Astrocyte (in vitro differentiated cells and primary cell): ENCODE data around the gene CD40LG. TPM values are rescaled to one million over a fixed set of nuclear protein-coding genes. Genes with fewer than 3 reads are reported as not detected.

Experiments
- DNase-seq: peaks from one replicate; pipeline ENCODE4 v3.0.0-alpha.2; 2010; ENCODE audit warnings: low read depth
- FAIRE-seq: peaks from 2 replicates; lab custom pipeline; 2011; peaks lifted over from hg19 to GRCh38; lab: Jason Lieb, UNC
- H2AFZ ChIP-seq: 2 replicates; pipeline ENCODE4 v1.6.0; 2012; ENCODE audit warnings: low read depth, low read length, inconsistent platforms
- H3K27ac ChIP-seq: 2 replicates; pipeline ENCODE4 v1.5.1; 2011; ENCODE audit warnings: low read depth, low read length, inconsistent platforms
- H3K27me3 ChIP-seq: 2 replicates; pipeline ENCODE4 v1.6.0; 2011; ENCODE audit warnings: low read length, inconsistent platforms; ENCODE audit not compliant: insufficient read depth
- H3K36me3 ChIP-seq: 2 replicates; pipeline ENCODE4 v1.5.1; 2011; ENCODE audit warnings: low read length, inconsistent platforms; ENCODE audit not compliant: insufficient read depth
- H3K4me1 ChIP-seq: 2 replicates; pipeline ENCODE4 v1.5.1; 2011; ENCODE audit warnings: low read length, inconsistent platforms; ENCODE audit not compliant: insufficient read depth
- H3K4me2 ChIP-seq: 2 replicates; pipeline ENCODE4 v1.6.0; 2012; ENCODE audit warnings: low read length, inconsistent platforms
- H3K4me3 ChIP-seq: 2 replicates; pipeline ENCODE4 v1.5.1; 2011; ENCODE audit warnings: low read depth, mild to moderate bottlenecking, low read length, inconsistent platforms; ENCODE audit not compliant: insufficient read depth
- H3K79me2 ChIP-seq: 2 replicates; pipeline ENCODE4 v1.6.0; 2012; ENCODE audit warnings: mild to moderate bottlenecking, low read length, inconsistent platforms; ENCODE audit not compliant: insufficient read depth
- H3K9ac ChIP-seq: 2 replicates; pipeline ENCODE4 v1.6.0; 2012; ENCODE audit warnings: mild to moderate bottlenecking, low read length, inconsistent platforms
- H3K9me3 ChIP-seq: 2 replicates; pipeline ENCODE4 v1.5.1; 2012; ENCODE audit warnings: low read depth, mild to moderate bottlenecking, low read length, inconsistent platforms; ENCODE audit not compliant: insufficient read depth
- H4K20me1 ChIP-seq: 2 replicates; pipeline ENCODE4 v1.6.0; 2012; ENCODE audit warnings: low read length, inconsistent platforms; ENCODE audit not compliant: insufficient read depth
- H3K27ac Mint-ChIP-seq: one replicate; pipeline ENCODE4 v1.8.0; 2021; ENCODE audit warnings: mild to moderate bottlenecking, mixed read lengths; ENCODE audit not compliant: unreplicated experiment
- H3K27me3 Mint-ChIP-seq: one replicate; pipeline ENCODE4 v1.8.0; 2021; ENCODE audit warnings: low read depth, mixed read lengths; ENCODE audit not compliant: unreplicated experiment
- H3K36me3 Mint-ChIP-seq: one replicate; pipeline ENCODE4 v1.8.0; 2021; ENCODE audit warnings: low read depth, mixed read lengths; ENCODE audit not compliant: unreplicated experiment
- H3K4me1 Mint-ChIP-seq: one replicate; pipeline ENCODE4 v1.8.0; 2021; ENCODE audit warnings: low read depth, mixed read lengths; ENCODE audit not compliant: unreplicated experiment
- H3K4me3 Mint-ChIP-seq: one replicate; pipeline ENCODE4 v1.8.0; 2021; ENCODE audit warnings: mild to moderate bottlenecking, moderate library complexity, mixed read lengths; ENCODE audit not compliant: unreplicated experiment
- H3K9me3 Mint-ChIP-seq: one replicate; pipeline ENCODE4 v1.8.0; 2021; ENCODE audit warnings: mild to moderate bottlenecking, mixed read lengths; ENCODE audit not compliant: unreplicated experiment
- EZH2 ChIP-seq: IDR thresholded peaks from 2 replicates; pipeline ENCODE4 v1.6.1; 2012; ENCODE audit warnings: mild to moderate bottlenecking, low read length, inconsistent platforms; ENCODE audit not compliant: insufficient read depth
- total RNA-seq: library from RNA; stranded (reverse); gene quantifications from 2 replicates; pipeline ENCODE4 v1.2.1, GENCODE V29; 2021
- TF ChIP-seq, protein P1 (sequence below): IDR thresholded peaks from 2 replicates; pipeline ENCODE4 v1.5.1; 2011; ENCODE audit warnings: low read depth, mild to moderate bottlenecking, inconsistent platforms, low read length, moderate library complexity; ENCODE audit not compliant: insufficient read depth

The CD40LG gene
- total RNA-seq, 1 donor from 2014 or later: not detected

DNA sequence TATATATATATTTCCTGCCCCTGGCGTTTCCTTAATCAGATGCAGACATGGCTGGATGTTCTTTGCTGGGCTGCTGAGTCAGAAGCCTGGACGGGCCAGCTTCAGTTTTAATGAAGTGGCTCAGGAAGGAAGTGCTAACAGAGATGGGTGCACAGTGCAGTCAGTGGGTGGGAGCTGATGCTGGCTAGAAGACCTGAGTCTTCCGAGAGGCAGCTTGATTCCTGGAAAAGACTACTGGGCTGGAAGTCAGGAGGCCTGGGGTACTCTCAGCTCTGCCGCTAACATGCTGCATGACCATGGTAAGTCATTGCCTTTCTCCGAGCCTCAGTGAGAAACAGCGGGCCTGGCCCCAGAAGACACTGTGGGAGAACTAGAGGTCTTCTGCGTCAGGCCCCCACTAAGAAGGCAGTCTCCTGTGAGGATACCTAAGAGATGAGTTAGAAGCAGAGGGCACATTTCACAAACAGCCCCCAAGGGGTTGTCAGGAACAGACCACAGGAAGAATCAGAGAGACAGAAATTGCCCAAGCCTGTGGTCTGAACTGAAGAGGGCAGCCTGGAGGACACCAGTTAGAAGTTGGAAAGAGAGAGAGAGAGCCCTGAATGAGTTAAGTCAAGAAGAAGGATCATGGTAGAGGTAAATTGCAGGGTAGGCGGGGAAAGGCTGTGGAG, 8.3 kb upstream of the CD40LG start:
- peaks cover 3% of the 10 kb centered on the region for H3K27me3 Mint-ChIP-seq
- no peaks in the 10 kb centered on the region for H3K79me2 ChIP-seq
- no peak overlapping the region for H3K27ac ChIP-seq
- no peaks in the 10 kb centered on the region for H3K36me3 ChIP-seq
- DNase-seq (no peak), FAIRE-seq (no peak)
- H3K4me1 ChIP-seq: no peaks in the 10 kb centered on the region
- H3K9ac ChIP-seq: no peak overlapping the region
- peaks cover 2% of the 10 kb centered on the region for H3K4me1 Mint-ChIP-seq
- H3K4me2 ChIP-seq: no peak overlapping the region
- H3K9me3 ChIP-seq: no peaks in the 10 kb centered on the region
- H2AFZ ChIP-seq: no peak overlapping the region
- H3K27me3 ChIP-seq: no peaks in the 10 kb centered on the region
- no peak overlapping the region for H3K27ac Mint-ChIP-seq
- H4K20me1 ChIP-seq: no peaks in the 10 kb centered on the region
- H3K9me3 Mint-ChIP-seq: no peaks in the 10 kb centered on the region
- H3K4me3 Mint-ChIP-seq: no peak overlapping the region
- H3K4me3 ChIP-seq: no peak overlapping the region
- no peak for TF ChIP-seq EZH2
- TF ChIP-seq, protein P1, sequence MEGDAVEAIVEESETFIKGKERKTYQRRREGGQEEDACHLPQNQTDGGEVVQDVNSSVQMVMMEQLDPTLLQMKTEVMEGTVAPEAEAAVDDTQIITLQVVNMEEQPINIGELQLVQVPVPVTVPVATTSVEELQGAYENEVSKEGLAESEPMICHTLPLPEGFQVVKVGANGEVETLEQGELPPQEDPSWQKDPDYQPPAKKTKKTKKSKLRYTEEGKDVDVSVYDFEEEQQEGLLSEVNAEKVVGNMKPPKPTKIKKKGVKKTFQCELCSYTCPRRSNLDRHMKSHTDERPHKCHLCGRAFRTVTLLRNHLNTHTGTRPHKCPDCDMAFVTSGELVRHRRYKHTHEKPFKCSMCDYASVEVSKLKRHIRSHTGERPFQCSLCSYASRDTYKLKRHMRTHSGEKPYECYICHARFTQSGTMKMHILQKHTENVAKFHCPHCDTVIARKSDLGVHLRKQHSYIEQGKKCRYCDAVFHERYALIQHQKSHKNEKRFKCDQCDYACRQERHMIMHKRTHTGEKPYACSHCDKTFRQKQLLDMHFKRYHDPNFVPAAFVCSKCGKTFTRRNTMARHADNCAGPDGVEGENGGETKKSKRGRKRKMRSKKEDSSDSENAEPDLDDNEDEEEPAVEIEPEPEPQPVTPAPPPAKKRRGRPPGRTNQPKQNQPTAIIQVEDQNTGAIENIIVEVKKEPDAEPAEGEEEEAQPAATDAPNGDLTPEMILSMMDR: no peak
- no peaks in the 10 kb centered on the region for H3K36me3 Mint-ChIP-seq

DNA sequence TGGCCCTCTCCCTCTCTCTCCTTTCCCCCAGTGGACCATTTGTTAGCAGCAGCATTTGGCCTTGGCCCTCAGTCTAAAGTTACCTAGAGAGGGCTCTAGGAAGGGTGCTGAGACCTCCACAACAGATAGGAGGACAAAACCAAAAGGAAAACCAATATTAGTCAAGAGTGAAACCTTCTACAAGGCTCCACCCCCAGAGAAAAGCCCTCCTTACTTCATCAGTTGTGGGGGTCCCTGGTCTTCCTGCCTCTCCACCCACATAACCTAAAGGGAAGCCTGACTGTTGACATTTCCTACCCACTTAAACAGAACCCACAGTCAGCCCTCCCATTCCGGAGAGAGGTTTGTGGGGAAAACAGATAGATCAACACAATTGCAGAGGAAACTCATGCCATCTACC, 4.7 kb upstream of the CD40LG start:
- no peak for FAIRE-seq
- no peaks in the 10 kb centered on the region for H3K36me3 Mint-ChIP-seq
- H3K4me3 Mint-ChIP-seq: no peak overlapping the region

More for the DNA sequence above, 4.7 kb upstream of the CD40LG start:
- Mint-ChIP-seq H3K27ac (no peak overlapping the region), H3K9me3 (peaks cover 3% of the 10 kb centered on the region), H3K4me1 (no peaks in the 10 kb centered on the region), H3K27me3 (peaks cover 1% of the 10 kb centered on the region)
- Histone ChIP-seq H2AFZ (no peak overlapping the region), H3K4me1 (no peaks in the 10 kb centered on the region), H4K20me1 (no peaks in the 10 kb centered on the region), H3K79me2 (no peaks in the 10 kb centered on the region), H3K36me3 (no peaks in the 10 kb centered on the region), H3K9ac (no peak overlapping the region), H3K4me3 (no peak overlapping the region), H3K4me2 (no peak overlapping the region), H3K27ac (no peak overlapping the region), H3K9me3 (no peaks in the 10 kb centered on the region), H3K27me3 (no peaks in the 10 kb centered on the region)
- no peak for TF ChIP-seq EZH2
- TF ChIP-seq, protein P1: no peak
- no peak for DNase-seq
